Stimulated activated memory B cell treated with anti-CD40 and anti-IgM and Interleukin-4, amounts not matched to agents 10 μg/mL and 1 μg/mL and 100 μg/mL, for 72 hours (primary cell): ENCODE results near the gene B4GALT7.

Experiments used
- ATAC-seq: fragments of 150-1000 bp; cut with Tn5 transposase; 2 replicates; pipeline ENCODE4 v1.10.0; 2021
- H3K27ac Mint-ChIP-seq: one replicate; pipeline ENCODE4 v1.8.0; 2022; ENCODE audit warnings: mild to moderate bottlenecking, mixed read lengths
- H3K27me3 Mint-ChIP-seq: one replicate; pipeline ENCODE4 v1.8.0; 2022; ENCODE audit warnings: mixed read lengths
- H3K36me3 Mint-ChIP-seq: one replicate; pipeline ENCODE4 v1.8.0; 2022; ENCODE audit warnings: mixed read lengths
- H3K4me1 Mint-ChIP-seq: one replicate; pipeline ENCODE4 v1.8.0; 2022; ENCODE audit warnings: mixed read lengths
- H3K4me3 Mint-ChIP-seq: one replicate; pipeline ENCODE4 v1.8.0; 2022; ENCODE audit warnings: mild to moderate bottlenecking, moderate library complexity, mixed read lengths
- H3K9me3 Mint-ChIP-seq: one replicate; pipeline ENCODE4 v1.8.0; 2022; ENCODE audit warnings: mixed read lengths

B4GALT7 gene

DNA sequence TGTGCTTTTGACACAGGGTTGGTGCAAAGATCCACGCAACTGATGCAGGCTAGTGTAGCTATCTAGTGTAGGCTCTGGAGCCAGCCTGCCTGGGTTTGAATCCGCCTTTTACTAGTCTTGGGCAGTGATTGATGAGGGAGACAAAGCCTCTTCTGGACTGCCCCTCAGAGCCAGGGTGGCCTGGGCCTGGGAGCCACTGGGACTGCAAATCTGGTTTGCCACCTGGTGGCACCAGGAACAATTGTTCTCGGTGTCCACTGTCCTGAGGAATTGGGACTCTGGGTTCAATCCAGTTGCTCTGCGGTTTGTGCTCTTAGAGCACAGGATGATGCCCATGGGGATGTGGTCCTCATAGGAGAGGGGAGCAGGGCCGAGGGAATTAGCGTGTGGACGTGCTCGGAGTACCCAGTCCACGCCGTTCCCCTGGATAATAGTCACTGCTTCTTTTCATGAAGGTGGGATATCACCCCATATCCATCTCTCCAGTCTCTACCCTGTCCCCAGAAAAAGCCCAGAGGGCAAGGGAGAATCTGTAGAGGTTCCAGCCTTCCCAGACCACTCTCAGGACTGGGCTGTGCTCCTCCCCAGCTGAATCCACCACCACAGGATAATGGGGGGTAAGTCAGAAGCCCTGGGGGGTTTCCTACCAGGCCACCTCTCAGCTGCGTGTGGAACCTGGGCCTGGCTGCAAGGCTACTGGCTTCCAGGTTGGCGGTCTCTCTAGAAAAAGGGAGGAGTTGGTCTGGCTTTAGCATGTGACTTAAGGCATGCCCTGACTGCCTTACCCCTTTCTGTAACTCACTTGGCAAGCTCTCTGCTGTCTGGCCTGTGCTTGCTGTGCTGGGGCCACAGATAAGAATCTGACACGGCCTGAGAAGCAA lies 1.9 kb downstream of the B4GALT7 start:
- Mint-ChIP-seq H3K9me3 (no peaks in the 10 kb centered on the region), H3K4me3 (no peak overlapping the region), H3K27me3 (no peaks in the 10 kb centered on the region), H3K27ac (no peak overlapping the region), H3K4me1 (peaks cover 49% of the 10 kb centered on the region), H3K36me3 (peaks cover 22% of the 10 kb centered on the region)
- no peak for ATAC-seq

DNA sequence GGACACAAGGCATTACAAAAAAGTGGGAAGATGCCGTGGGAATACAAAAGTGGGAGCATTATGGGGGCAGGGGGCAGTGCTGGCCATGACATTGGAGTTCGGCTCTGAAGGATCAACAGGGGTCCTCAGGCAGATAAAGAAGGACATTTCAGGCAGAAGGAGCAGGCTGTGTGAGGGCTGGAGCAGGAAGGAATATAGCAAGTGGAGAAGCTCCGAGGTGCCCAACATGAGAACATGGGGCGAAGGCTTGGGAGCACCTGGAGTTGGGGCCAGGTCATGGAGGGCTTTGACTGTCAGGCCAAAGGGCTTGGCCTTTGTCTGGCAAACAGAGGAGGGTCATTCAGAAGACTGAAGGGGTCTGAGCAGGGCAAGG lies 2.5 kb downstream of the B4GALT7 start:
- Mint-ChIP-seq H3K27me3 (no peaks in the 10 kb centered on the region), H3K9me3 (no peaks in the 10 kb centered on the region), H3K36me3 (peaks cover 20% of the 10 kb centered on the region), H3K4me1 (peaks cover 55% of the 10 kb centered on the region), H3K4me3 (no peak overlapping the region), H3K27ac (no peak overlapping the region)
- ATAC-seq = no peak

- peaks cover 53% of the 10 kb centered on the region for H3K4me1 Mint-ChIP-seq
- no peaks in the 10 kb centered on the region for H3K9me3 Mint-ChIP-seq
- H3K36me3 Mint-ChIP-seq = peaks cover 20% of the 10 kb centered on the region
- H3K27me3 Mint-ChIP-seq = no peaks in the 10 kb centered on the region
- ATAC-seq = no peak
- no peak overlapping the region for H3K4me3 Mint-ChIP-seq
- no peak overlapping the region for H3K27ac Mint-ChIP-seq
Observed at GRCh38 chr5:177603631-177604030, 3.7 kb downstream of the B4GALT7 start.

- H3K4me1 Mint-ChIP-seq = peaks cover 52% of the 10 kb centered on the region
- H3K36me3 Mint-ChIP-seq = peaks cover 20% of the 10 kb centered on the region
- no peaks in the 10 kb centered on the region for H3K27me3 Mint-ChIP-seq
- H3K9me3 Mint-ChIP-seq = no peaks in the 10 kb centered on the region
- H3K4me3 Mint-ChIP-seq = no peak overlapping the region
- H3K27ac Mint-ChIP-seq = no peak overlapping the region
- ATAC-seq = no peak
Observed at GRCh38 chr5:177604116-177604521, 4.2 kb downstream of the B4GALT7 start.

GRCh38 chr5:177604656-177605055 lies 4.7 kb downstream of the B4GALT7 start:
- ATAC-seq = no peak
- no peaks in the 10 kb centered on the region for H3K9me3 Mint-ChIP-seq
- peak overlapping the region; percentile 20 for H3K27ac Mint-ChIP-seq
- H3K27me3 Mint-ChIP-seq = no peaks in the 10 kb centered on the region
- H3K4me3 Mint-ChIP-seq = no peak overlapping the region
- peaks cover 52% of the 10 kb centered on the region for H3K4me1 Mint-ChIP-seq
- peaks cover 20% of the 10 kb centered on the region for H3K36me3 Mint-ChIP-seq

GRCh38 chr5:177605078-177605477 lies 5.1 kb downstream of the B4GALT7 start:
- no peaks in the 10 kb centered on the region for H3K9me3 Mint-ChIP-seq
- no peak overlapping the region for H3K4me3 Mint-ChIP-seq
- no peaks in the 10 kb centered on the region for H3K27me3 Mint-ChIP-seq
- peak overlapping the region; percentile 20 for H3K27ac Mint-ChIP-seq
- no peak for ATAC-seq
- peaks cover 52% of the 10 kb centered on the region for H3K4me1 Mint-ChIP-seq
- peaks cover 20% of the 10 kb centered on the region for H3K36me3 Mint-ChIP-seq

GRCh38 chr5:177605667-177606066 lies 5.7 kb downstream of the B4GALT7 start:
- no peaks in the 10 kb centered on the region for H3K27me3 Mint-ChIP-seq
- no peak overlapping the region for H3K4me3 Mint-ChIP-seq
- H3K9me3 Mint-ChIP-seq = no peaks in the 10 kb centered on the region
- H3K27ac Mint-ChIP-seq = peak overlapping the region; percentile 20
- H3K4me1 Mint-ChIP-seq = peaks cover 47% of the 10 kb centered on the region
- peaks cover 20% of the 10 kb centered on the region for H3K36me3 Mint-ChIP-seq
- ATAC-seq = no peak

DNA sequence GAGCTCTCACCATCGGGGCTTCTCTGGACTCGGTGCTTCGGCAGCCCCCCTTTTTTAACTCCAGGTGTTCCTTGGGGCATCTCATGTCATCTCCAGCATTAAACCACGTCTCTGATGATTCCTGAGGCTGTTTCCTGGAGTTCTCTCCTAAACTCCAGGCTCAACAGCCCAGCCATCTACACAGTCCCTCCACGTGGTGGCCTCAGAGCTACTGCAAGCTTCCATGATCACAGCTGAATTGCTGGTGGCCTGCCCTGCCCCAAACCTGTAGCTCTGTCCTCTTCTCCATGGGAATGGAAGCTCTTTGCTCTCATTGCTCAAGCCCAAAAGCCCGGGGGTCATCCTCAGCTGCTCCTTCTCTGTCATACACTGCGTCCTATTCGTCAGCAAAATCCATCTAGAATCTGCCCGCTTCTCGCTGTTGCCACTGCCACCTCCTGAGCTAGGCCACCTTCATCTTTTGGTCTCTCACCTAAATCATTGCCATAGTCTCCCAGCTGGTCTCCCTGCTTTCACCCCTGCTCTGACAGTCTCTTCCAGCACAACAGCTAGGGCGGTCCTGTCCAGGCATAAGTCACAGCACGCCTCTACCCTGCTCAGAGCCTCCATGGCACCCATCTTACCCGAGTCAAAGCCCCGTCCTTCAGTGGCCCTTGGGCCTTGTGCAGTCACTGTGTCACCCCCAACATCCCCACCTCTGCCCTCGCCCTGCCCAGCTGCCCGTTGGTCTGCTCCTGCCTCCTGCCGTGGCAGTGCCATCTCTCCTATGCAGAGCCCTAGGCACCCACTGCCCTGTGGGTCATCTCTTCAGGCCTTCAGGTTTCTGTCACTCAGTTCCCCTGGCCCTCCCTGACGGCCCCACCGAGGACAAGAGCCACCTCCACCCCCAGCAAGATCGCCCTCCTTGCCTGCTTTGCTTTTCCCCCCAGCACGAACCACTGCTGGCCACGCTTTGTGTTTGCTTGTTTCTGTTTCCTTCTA lies 6.4 kb downstream of the B4GALT7 start:
- Mint-ChIP-seq H3K4me1 (peaks cover 42% of the 10 kb centered on the region), H3K9me3 (no peaks in the 10 kb centered on the region), H3K36me3 (peaks cover 20% of the 10 kb centered on the region), H3K27me3 (no peaks in the 10 kb centered on the region), H3K27ac (no peak overlapping the region), H3K4me3 (no peak overlapping the region)
- ATAC-seq = no peak

DNA sequence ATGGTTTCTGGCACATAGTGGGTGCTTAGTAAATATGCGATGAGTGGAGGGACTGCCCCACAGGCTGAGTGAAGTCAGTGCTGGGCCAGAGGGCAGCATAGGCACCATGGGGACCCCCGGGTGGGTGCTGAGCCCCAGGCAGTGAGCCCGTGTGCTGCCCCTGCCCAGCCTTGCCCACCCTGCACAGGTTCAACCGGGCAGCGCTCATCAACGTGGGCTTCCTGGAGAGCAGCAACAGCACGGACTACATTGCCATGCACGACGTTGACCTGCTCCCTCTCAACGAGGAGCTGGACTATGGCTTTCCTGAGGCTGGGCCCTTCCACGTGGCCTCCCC lies 7.2 kb downstream of the B4GALT7 start:
- no peak for ATAC-seq
- Mint-ChIP-seq H3K27me3 (no peaks in the 10 kb centered on the region), H3K36me3 (peaks cover 21% of the 10 kb centered on the region), H3K9me3 (no peaks in the 10 kb centered on the region), H3K27ac (no peak overlapping the region), H3K4me3 (no peak overlapping the region), H3K4me1 (peaks cover 42% of the 10 kb centered on the region)

GRCh38 chr5:177607452-177608192 lies 7.7 kb downstream of the B4GALT7 start:
- H3K27ac Mint-ChIP-seq = no peak overlapping the region
- no peaks in the 10 kb centered on the region for H3K27me3 Mint-ChIP-seq
- no peaks in the 10 kb centered on the region for H3K9me3 Mint-ChIP-seq
- ATAC-seq = peak; percentile 72
- no peak overlapping the region for H3K4me3 Mint-ChIP-seq
- H3K4me1 Mint-ChIP-seq = peaks cover 36% of the 10 kb centered on the region
- H3K36me3 Mint-ChIP-seq = peaks cover 25% of the 10 kb centered on the region

DNA sequence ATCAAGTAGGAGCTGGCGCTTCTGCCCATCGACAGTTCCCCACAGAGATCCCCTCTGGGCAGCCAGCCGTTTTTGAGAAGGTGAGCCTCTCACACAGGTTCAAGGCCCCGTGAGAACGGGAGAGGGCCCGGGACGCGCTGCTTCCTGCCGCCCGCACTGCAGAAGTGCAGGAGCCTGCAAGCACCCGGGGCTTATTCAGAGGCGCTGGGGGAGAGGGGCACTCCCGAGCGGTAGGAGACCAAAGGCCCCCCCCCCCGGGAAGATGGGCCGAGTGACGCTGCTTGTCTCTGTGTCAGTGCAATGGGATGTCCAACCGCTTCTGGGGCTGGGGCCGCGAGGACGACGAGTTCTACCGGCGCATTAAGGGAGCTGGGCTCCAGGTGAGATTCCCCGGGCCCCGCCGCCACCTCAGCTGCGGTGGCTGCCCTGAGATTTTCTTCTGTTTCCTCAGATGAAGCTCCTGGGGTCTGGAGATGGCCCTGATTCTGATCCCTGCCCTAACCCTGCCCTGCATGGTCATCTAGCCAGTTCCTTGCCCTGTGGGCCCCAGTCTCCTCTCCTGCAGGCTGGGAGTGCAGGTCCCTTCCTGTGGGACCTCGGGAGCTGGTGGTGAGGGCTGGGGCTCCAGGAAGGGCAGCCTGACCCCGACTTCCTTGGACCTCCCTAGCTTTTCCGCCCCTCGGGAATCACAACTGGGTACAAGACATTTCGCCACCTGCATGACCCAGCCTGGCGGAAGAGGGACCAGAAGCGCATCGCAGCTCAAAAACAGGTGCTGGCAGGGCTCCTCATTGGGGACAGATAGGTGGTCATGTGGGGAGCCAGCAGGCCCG lies 8.5 kb downstream of the B4GALT7 start:
- Mint-ChIP-seq H3K27me3 (no peaks in the 10 kb centered on the region), H3K4me1 (peaks cover 34% of the 10 kb centered on the region), H3K36me3 (peaks cover 24% of the 10 kb centered on the region), H3K4me3 (no peak overlapping the region), H3K27ac (no peak overlapping the region), H3K9me3 (no peaks in the 10 kb centered on the region)
- ATAC-seq = no peak

DNA sequence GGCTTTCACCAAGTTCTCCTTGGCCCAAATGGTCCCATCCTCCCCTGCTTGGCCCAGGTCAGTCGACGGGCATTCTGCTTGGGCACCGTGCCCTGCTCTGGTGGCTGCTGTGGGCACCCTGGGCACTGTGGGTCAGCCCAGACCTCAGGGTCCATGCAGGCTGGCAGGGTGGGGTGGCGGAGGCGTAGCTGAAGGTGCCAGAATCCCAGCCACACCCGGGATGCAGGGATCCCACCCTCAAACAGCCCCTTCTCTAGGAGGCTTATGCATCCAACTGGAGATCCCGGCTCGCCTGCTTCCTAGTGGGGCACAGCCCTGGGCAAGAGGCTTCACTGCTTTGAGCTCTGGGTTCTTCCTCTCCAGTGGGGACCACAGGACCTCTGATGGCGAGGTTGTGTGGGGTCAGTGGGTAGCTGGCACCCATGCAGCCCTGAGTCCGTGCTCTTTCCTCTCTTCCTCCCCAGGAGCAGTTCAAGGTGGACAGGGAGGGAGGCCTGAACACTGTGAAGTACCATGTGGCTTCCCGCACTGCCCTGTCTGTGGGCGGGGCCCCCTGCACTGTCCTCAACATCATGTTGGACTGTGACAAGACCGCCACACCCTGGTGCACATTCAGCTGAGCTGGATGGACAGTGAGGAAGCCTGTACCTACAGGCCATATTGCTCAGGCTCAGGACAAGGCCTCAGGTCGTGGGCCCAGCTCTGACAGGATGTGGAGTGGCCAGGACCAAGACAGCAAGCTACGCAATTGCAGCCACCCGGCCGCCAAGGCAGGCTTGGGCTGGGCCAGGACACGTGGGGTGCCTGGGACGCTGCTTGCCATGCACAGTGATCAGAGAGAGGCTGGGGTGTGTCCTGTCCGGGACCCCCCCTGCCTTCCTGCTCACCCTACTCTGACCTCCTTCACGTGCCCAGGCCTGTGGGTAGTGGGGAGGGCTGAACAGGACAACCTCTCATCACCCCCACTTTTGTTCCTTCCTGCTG lies 9.4 kb downstream of the B4GALT7 start:
- no peak for ATAC-seq
- Mint-ChIP-seq H3K36me3 (peaks cover 21% of the 10 kb centered on the region), H3K27me3 (no peaks in the 10 kb centered on the region), H3K27ac (no peak overlapping the region), H3K4me1 (peaks cover 31% of the 10 kb centered on the region), H3K4me3 (no peak overlapping the region), H3K9me3 (no peaks in the 10 kb centered on the region)

GRCh38 chr5:177610131-177610769 lies 10.3 kb downstream of the B4GALT7 start:
- Mint-ChIP-seq H3K36me3 (peaks cover 15% of the 10 kb centered on the region), H3K27me3 (no peaks in the 10 kb centered on the region), H3K4me1 (peaks cover 26% of the 10 kb centered on the region), H3K9me3 (no peaks in the 10 kb centered on the region), H3K27ac (no peak overlapping the region), H3K4me3 (no peak overlapping the region)
- ATAC-seq = no peak
